Measurements from ENCODE around the gene USP35.

USP35 gene, protein sequence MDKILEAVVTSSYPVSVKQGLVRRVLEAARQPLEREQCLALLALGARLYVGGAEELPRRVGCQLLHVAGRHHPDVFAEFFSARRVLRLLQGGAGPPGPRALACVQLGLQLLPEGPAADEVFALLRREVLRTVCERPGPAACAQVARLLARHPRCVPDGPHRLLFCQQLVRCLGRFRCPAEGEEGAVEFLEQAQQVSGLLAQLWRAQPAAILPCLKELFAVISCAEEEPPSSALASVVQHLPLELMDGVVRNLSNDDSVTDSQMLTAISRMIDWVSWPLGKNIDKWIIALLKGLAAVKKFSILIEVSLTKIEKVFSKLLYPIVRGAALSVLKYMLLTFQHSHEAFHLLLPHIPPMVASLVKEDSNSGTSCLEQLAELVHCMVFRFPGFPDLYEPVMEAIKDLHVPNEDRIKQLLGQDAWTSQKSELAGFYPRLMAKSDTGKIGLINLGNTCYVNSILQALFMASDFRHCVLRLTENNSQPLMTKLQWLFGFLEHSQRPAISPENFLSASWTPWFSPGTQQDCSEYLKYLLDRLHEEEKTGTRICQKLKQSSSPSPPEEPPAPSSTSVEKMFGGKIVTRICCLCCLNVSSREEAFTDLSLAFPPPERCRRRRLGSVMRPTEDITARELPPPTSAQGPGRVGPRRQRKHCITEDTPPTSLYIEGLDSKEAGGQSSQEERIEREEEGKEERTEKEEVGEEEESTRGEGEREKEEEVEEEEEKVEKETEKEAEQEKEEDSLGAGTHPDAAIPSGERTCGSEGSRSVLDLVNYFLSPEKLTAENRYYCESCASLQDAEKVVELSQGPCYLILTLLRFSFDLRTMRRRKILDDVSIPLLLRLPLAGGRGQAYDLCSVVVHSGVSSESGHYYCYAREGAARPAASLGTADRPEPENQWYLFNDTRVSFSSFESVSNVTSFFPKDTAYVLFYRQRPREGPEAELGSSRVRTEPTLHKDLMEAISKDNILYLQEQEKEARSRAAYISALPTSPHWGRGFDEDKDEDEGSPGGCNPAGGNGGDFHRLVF

DNA sequence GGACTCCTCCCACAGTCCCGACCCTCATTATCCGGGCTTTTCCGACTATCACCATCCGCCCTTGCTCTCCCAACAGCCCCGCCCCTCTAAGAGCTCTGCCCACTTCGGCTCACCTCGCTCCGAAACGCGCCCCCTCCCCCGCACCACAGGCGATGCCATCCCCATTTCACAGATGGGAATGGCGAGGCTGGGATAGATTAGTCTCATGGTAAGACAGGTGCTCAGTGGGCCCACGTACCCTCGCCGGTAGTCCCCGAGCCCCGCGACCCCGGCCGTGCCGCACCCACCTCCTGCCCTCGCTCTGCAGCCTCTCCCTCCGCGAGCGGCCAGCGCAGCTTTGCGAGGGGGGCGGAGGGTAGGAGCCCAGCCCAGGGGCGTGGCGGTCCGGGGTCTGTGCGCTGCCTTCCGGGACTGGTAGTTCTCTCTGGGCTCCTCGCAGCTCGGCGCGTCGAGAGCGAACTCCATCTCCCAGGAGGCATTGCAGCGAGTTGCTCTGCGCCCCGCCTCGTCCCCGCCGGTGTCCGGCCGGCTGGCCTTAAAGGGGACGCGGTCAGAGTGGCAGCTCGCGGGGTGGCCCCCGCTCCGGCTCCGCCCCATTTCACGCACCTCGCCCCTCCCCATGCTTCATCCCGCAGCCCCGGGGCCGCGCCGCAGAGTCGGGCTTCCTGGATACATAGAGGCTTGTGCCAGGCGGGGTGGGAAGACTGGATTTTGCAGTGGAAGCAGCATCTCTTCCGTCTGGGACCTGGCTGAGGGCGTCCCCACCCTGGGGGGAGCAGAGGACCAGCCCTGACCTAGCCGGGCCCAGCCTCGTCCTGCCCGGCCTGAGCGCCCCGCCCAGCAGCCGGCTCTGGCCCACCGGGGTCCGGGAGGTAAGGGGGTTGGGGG is at the start of gene USP35, which contains the start of gene KCTD21:
Gene USP35, plus strand, starts transcription at position 634 of the 888 bp plus-strand sequence. CDS start 7,327 bp downstream, outside the sequence.
Gene KCTD21, minus strand, starts transcription at position 341 of the 888 bp plus-strand sequence. CDS start 14,072 bp downstream, outside the sequence.
- Mint-ChIP-seq H3K36me3 (peaks cover 12% of the 10 kb centered on the region), H3K27ac (peak within 1 kb of the TSS; percentile 79), H3K27me3 (no peaks in the 10 kb centered on the region), H3K4me1 (peaks cover 38% of the 10 kb centered on the region), H3K9me3 (no peaks in the 10 kb centered on the region), H3K4me3 (peak within 1 kb of the TSS; percentile 98)
- ATAC-seq: peak; percentile 97

DNA sequence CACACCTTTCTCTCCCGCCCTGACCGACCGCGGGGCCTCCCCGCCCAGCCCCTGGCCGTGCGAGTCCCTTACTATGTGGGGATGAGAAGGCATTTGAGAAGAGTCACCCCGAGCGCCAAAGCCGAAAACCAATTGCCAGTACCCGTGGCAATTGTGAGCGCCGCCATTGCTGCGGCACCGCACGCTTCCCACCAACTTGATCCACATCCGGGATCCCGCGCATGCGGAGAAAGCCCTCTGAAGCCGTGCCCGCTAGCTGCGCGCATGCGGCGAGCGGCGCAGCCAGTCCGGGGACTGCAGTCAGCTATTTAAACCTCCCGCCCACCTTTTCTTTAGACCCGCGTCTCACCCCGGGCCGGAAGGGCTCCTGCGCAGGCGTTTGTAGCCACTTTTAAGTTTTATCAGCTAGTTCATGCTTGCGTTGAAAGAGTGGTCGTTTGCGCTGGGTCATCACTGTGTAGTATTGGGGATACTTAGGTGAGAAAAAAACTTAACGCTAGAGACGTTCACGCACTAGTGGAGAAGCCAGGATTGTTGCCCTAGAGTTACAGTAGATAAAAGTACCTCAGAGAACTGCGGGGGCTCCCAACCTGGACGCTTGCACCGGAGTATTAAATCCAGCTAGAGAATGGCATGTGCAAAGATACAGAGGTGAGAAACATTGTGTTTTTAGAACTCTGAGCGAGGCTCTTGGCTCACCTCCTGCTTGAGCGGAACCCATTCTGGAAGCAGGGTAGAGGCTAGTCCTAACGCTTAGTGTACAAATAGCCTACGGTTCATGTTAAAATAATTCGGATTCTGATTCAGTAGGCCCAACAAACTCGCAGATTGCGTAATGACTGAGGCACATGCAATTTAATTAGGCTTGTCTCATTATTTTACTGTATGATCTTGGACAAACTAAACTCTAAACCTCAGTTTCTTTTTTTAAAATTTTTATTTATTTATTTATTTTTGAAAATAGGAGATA is 49.0 kb upstream of the USP35 start, which contains the start of gene ALG8:
Gene ALG8, minus strand, starts transcription at position 205 of the 970 bp plus-strand sequence. Its CDS starts 38 bp downstream, at position 167.
- peaks cover 45% of the 10 kb centered on the region for H3K4me1 Mint-ChIP-seq
- peaks cover 5% of the 10 kb centered on the region for H3K9me3 Mint-ChIP-seq
- peak within 1 kb of the TSS; percentile 90 for H3K27ac Mint-ChIP-seq
- peak within 1 kb of the TSS; percentile 88 for H3K4me3 Mint-ChIP-seq
- peaks cover 23% of the 10 kb centered on the region for H3K36me3 Mint-ChIP-seq
- no peaks in the 10 kb centered on the region for H3K27me3 Mint-ChIP-seq
- ATAC-seq: peak; percentile 96

DNA sequence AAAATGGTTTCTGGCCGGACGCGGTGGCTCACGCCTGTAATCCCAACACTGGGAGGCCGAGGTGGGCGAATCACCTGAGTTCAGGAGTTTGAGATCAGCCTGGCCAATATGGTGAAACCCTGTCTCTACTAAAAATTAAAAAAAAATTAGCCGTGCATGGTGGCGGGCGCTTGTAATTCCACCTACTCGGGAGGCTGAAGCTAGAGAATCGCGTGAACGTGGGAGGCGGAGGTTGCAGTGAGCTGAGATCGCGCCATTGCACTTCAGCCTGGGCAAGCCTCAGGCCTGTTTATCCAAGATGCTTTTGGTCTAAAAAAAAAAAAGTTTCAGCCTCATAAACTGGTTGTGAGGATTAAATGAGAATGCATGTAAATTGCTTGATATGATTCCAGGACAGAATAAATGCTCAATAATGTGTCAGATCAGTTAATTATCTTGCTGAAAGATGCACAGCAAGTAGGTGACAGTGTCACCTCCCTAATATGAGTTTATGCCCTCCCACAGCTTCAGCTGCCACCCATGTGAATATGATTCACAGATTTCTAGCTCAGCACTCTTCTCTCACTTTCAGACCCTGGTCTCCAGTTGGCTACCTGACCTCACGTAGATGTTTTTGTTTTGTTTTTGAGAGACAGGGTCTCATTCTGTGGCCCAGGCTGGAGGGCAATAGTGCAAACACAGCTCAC is 48.2 kb upstream of the USP35 start:
- no peak overlapping the region for H3K27ac Mint-ChIP-seq
- ATAC-seq: no peak
- peaks cover 42% of the 10 kb centered on the region for H3K4me1 Mint-ChIP-seq
- H3K27me3 Mint-ChIP-seq: no peaks in the 10 kb centered on the region
- H3K9me3 Mint-ChIP-seq: peaks cover 5% of the 10 kb centered on the region
- peaks cover 16% of the 10 kb centered on the region for H3K36me3 Mint-ChIP-seq
- H3K4me3 Mint-ChIP-seq: peak overlapping the region; percentile 43

DNA sequence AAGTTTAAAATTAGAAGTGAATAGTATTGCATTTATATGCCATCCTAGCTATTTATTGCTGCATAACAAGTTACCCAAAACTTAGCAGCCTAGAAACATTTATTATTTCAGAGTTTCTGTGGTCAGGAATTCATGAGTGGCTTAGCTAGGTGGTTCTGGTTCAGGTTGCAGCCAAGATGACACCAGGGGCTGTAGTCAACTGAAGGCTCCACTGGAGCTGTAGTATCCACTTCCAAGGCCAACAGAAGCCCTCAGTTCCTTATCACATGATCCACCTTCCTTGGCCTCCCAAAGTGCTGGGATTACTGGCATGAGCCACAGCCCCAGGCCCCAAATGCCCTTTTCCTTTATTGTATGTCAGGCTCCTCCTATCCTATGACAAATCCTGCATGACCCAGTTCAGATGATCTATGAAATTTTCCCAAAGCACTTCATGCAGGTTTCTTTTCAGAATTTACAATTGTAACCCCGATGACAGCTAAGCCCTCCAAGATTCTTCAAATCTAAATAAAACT is 43.2 kb upstream of the USP35 start:
- H3K4me1 Mint-ChIP-seq: peaks cover 14% of the 10 kb centered on the region
- H3K27me3 Mint-ChIP-seq: no peaks in the 10 kb centered on the region
- no peak overlapping the region for H3K27ac Mint-ChIP-seq

DNA sequence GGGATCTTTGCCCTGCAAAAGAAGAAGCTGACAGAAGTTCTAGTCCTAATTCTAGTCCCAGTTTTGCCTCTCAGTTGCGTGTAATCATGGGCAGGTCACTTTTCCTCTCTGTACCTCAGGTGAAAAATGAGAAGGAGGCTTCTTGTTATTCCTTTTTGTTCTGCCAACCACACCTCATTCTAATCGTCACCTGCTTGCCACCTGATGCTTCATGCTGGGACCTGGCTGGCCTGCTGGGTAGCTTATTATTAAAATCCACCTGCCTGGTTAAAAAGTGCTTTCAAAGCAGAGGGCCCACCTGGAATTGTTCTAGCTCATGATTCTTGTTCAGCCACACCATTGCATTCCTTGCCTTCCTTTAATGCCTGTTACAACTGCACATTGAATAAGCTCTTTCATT is 40.9 kb upstream of the USP35 start:
- Mint-ChIP-seq H3K27me3 (no peaks in the 10 kb centered on the region), H3K36me3 (no peaks in the 10 kb centered on the region), H3K9me3 (peaks cover 5% of the 10 kb centered on the region), H3K4me3 (no peak overlapping the region), H3K4me1 (peaks cover 14% of the 10 kb centered on the region), H3K27ac (no peak overlapping the region)
- no peak for ATAC-seq

More for the DNA sequence above, 43.2 kb upstream of the USP35 start:
- Mint-ChIP-seq H3K36me3 (no peaks in the 10 kb centered on the region), H3K9me3 (peaks cover 5% of the 10 kb centered on the region), H3K4me3 (no peak overlapping the region)
- ATAC-seq: no peak

DNA sequence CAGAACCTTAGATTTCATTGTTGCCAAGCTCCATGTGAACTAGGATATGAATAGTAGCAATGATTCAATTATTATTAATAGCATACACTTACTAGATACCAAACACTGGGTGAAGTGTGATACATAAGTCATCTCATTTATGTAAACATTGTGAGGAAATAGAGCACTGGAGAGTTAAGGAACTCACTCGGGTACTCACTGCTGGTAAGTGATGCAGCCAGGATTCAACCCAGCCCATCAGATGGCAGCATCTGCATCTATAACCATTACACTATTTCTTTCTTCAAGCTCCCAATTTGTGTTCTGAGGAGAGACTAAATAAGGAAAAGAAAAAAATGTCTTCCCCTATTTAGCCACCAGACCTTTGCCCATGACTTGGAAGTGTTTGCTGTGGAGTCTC is 39.1 kb upstream of the USP35 start:
- H3K4me3 Mint-ChIP-seq: no peak overlapping the region
- no peaks in the 10 kb centered on the region for H3K27me3 Mint-ChIP-seq
- H3K36me3 Mint-ChIP-seq: no peaks in the 10 kb centered on the region
- H3K9me3 Mint-ChIP-seq: no peaks in the 10 kb centered on the region
- no peak for ATAC-seq
- H3K4me1 Mint-ChIP-seq: no peaks in the 10 kb centered on the region
- no peak overlapping the region for H3K27ac Mint-ChIP-seq

DNA sequence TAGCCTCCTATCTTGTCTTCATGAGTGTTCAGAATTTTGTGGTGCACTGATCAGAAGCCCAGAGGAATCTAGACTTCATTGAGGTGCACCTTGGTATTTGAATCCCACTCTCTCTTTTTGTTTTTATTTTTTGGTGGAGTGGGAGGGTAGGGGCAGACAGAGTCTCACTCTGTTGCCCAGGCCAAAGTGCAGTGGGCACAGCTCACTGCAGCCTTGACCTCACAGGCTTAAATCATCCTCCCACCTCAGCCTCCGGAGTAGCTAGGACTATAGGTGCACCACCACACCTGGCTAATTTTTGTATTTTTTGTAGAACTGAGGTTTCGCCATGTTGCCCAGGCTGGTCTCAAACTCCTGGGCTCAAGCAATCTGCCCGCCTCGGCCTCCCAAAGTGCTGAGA is 38.4 kb upstream of the USP35 start:
- Mint-ChIP-seq H3K9me3 (no peaks in the 10 kb centered on the region), H3K27me3 (no peaks in the 10 kb centered on the region), H3K4me1 (no peaks in the 10 kb centered on the region), H3K27ac (no peak overlapping the region), H3K4me3 (no peak overlapping the region), H3K36me3 (no peaks in the 10 kb centered on the region)
- ATAC-seq: no peak

DNA sequence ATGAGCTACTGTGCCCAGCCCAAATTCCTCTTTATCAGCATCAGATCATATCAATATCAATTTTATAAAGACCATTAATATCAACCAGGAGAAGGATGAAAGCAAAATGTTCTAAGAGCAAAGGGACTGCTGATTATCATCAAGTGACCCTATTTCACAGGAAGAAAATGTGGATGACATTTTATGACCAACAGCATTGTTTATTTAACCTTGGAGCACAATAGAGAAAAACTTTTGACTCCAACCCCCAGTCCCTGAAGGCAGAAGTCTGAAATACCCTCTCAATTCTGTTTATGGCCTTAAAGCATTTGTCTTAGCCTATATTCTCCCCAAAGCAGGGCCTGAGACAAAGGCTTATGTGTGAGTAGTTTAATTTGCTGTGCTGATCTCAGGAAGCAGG is 38.0 kb upstream of the USP35 start:
- no peaks in the 10 kb centered on the region for H3K27me3 Mint-ChIP-seq
- H3K36me3 Mint-ChIP-seq: no peaks in the 10 kb centered on the region
- no peak for ATAC-seq
- H3K27ac Mint-ChIP-seq: no peak overlapping the region
- H3K4me1 Mint-ChIP-seq: no peaks in the 10 kb centered on the region
- H3K4me3 Mint-ChIP-seq: no peak overlapping the region
- H3K9me3 Mint-ChIP-seq: no peaks in the 10 kb centered on the region

DNA sequence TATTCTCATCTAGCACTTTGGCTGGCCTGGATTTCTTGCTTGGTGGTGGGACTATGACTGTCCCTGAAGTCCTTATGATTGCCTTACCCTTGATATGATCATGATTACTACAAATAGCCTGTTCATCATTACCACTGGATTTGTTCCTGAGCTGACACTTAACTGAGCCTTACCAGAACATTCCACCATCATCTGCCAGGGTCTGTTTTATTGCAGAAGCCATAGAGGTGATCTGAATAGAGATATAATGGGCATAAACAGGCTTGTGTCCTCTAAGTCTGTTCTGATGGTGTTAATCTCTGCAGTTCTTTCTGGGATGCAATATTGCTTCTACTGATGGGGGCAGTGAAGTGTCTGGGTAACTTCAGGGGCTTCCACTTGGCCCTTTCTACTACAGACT is 36.9 kb upstream of the USP35 start:
- no peaks in the 10 kb centered on the region for H3K9me3 Mint-ChIP-seq
- H3K36me3 Mint-ChIP-seq: no peaks in the 10 kb centered on the region
- H3K27ac Mint-ChIP-seq: no peak overlapping the region
- H3K27me3 Mint-ChIP-seq: no peaks in the 10 kb centered on the region
- H3K4me3 Mint-ChIP-seq: no peak overlapping the region
- H3K4me1 Mint-ChIP-seq: no peaks in the 10 kb centered on the region
- ATAC-seq: no peak

DNA sequence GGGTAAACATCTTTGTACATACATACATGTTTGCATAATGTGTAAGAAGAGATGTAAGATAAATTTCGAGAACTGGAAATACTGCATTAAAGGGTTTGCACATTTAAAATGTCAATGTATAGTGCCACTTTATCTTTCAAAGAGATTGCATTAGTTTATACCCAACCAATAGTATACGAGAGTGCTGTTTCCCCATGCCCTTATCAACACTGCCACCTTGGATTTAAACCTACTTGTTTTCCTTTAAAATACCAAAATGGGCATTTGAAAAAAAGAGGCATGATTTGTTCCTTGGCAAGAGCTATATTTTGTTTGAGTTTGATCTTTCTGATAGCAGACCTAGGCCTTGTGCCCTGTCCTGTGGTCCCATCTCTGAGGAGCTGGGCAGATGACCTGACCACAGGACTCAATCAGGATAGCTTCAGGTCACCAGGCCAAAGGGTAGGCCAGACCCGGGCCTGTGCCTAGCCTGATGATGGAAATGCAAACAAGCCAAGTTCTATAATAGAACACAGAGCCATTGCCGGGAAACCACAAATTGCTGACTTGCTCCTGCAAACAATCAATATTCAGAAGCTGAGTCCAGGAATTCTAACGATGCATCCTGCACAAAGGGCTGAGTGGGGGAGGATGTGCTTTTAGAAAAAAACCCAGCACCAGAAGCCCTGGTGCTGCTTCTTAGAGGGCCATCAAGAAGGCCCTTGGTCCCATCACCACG is 32.4 kb upstream of the USP35 start:
- H3K4me3 Mint-ChIP-seq: no peak overlapping the region
- H3K36me3 Mint-ChIP-seq: no peaks in the 10 kb centered on the region
- no peaks in the 10 kb centered on the region for H3K27me3 Mint-ChIP-seq

DNA sequence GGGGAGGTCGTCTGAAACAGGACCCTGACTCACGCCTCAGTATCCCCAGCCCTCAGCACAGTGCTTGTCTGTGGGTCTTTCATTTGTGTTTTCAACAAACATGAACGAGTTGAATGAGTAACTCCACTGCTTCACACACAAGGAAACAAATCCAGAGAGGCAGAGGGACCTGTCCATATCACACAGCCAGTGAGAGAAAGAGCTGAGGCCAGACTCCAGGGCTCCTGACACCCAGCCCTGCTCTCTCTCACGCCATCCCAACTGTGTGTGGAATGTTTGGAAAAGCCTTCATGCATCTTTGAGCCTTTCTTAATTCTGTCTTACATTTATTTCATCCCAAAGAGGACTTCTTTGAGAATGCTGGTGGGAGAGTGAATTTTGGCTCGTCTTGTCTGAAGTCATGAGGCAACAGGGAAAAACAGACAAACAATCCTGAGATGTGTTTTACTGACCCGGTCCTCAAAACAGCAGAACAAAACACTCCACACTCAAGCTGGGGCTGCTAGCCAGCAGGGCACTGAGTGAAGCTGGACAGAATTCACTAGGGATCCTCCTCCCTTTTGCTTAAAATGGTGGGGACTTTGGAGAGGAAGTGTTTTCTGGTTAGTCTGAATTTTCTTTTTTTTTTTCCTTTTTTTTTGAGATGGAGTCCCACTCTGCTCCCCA is 29.6 kb upstream of the USP35 start:
- no peaks in the 10 kb centered on the region for H3K36me3 Mint-ChIP-seq
- H3K27me3 Mint-ChIP-seq: no peaks in the 10 kb centered on the region
- no peak overlapping the region for H3K27ac Mint-ChIP-seq
- no peak for ATAC-seq
- H3K9me3 Mint-ChIP-seq: no peaks in the 10 kb centered on the region
- H3K4me3 Mint-ChIP-seq: no peak overlapping the region
- no peaks in the 10 kb centered on the region for H3K4me1 Mint-ChIP-seq

More for the DNA sequence above, 32.4 kb upstream of the USP35 start:
- Mint-ChIP-seq H3K4me1 (no peaks in the 10 kb centered on the region), H3K27ac (no peak overlapping the region), H3K9me3 (no peaks in the 10 kb centered on the region)
- no peak for ATAC-seq

DNA sequence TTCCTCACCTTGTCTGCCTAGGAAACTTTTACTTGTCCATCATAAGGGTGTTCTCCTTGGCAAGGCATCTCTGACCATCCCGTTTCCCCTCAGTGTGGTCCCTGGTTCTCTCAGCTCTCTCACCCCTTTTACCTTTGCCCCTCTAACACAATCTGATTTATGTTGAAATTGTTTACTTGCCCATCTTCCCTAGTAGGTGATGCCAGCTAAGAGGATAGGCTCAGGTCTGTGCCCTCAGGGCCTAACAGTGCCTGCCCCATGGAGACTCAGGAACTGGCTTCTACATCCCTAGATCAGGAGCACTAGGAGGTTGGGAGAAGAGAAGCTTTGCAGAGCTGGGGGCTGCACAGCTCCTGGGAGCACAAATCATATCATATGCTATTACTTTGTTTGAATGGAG is 28.2 kb upstream of the USP35 start:
- no peak for ATAC-seq
- H3K4me3 Mint-ChIP-seq: no peak overlapping the region
- H3K27ac Mint-ChIP-seq: peak overlapping the region; percentile 2
- H3K9me3 Mint-ChIP-seq: no peaks in the 10 kb centered on the region
- no peaks in the 10 kb centered on the region for H3K27me3 Mint-ChIP-seq
- H3K4me1 Mint-ChIP-seq: no peaks in the 10 kb centered on the region
- no peaks in the 10 kb centered on the region for H3K36me3 Mint-ChIP-seq

Data from stimulated activated memory B cell treated with anti-CD40 and anti-IgM and Interleukin-4, amounts not matched to agents 10 μg/mL and 1 μg/mL and 100 μg/mL, for 72 hours (primary cell).